Smooth muscle cell (in vitro differentiated cells): Measurements from ENCODE around the gene APOB. TPM values are rescaled to one million over a fixed set of nuclear protein-coding genes. Genes with fewer than 3 reads are reported as not detected.

Source experiments
- DNase-seq: peaks from one replicate; lab custom pipeline; 2025; ENCODE audit not compliant: unreplicated experiment; lab: John Stamatoyannopoulos, UW
- H2AFZ ChIP-seq: fragments of 200-600 bp; sonication (generic); 2 replicates; pipeline ENCODE4 v1.6.0; 2016; ENCODE audit warnings: antibody characterized with exemption, low read depth, mild to moderate bottlenecking
- H3F3A ChIP-seq: fragments of 200-600 bp; sonication (generic); 2 replicates; pipeline ENCODE4 v1.6.0; 2017; ENCODE audit warnings: antibody characterized with exemption, low read depth
- H3K27ac ChIP-seq: fragments of 200-600 bp; sonication (generic); 2 replicates; pipeline ENCODE4 v1.5.1; 2016; ENCODE audit warnings: low read depth, mild to moderate bottlenecking
- H3K27me3 ChIP-seq: fragments of 200-600 bp; sonication (generic); 2 replicates; pipeline ENCODE4 v1.6.1; 2016; ENCODE audit warnings: low read depth, mild to moderate bottlenecking
- H3K36me3 ChIP-seq: fragments of 200-600 bp; sonication (generic); 2 replicates; pipeline ENCODE4 v1.5.1; 2016; ENCODE audit warnings: low read depth
- H3K4me1 ChIP-seq: fragments of 200-600 bp; sonication (generic); 2 replicates; pipeline ENCODE4 v1.5.1; 2016; ENCODE audit warnings: low read depth
- H3K4me2 ChIP-seq: fragments of 200-600 bp; sonication (generic); 2 replicates; pipeline ENCODE4 v1.6.0; 2016; ENCODE audit warnings: mild to moderate bottlenecking
- H3K4me3 ChIP-seq: fragments of 200-600 bp; sonication (generic); 2 replicates; pipeline ENCODE4 v1.5.1; 2016; ENCODE audit warnings: mild to moderate bottlenecking
- H3K79me2 ChIP-seq: fragments of 200-600 bp; sonication (generic); 2 replicates; pipeline ENCODE4 v1.6.0; 2016; ENCODE audit warnings: low read depth, mild to moderate bottlenecking
- H3K9ac ChIP-seq: fragments of 200-600 bp; sonication (generic); 2 replicates; pipeline ENCODE4 v1.6.0; 2016; ENCODE audit warnings: low read depth
- H3K9me3 ChIP-seq: fragments of 200-600 bp; sonication (generic); replicated peaks from 2 replicates; pipeline ENCODE4 v1.5.1; 2016; ENCODE audit warnings: low read depth
- H4K20me1 ChIP-seq: fragments of 200-600 bp; sonication (generic); 2 replicates; pipeline ENCODE4 v1.6.0; 2016; ENCODE audit warnings: low read depth
- CTCF ChIP-seq: fragments of 200-600 bp; sonication (generic); IDR thresholded peaks from 2 replicates; pipeline ENCODE4 v1.5.1; 2017; ENCODE audit warnings: borderline replicate concordance, mild to moderate bottlenecking, antibody characterized with exemption; ENCODE audit not compliant: insufficient read depth, poor library complexity, severe bottlenecking
- WGBS: methylation state at CpG from one replicate; pipeline ENCODE4 v1.1.7; 2016; ENCODE audit warnings: low lambda C conversion rate; 5-methylcytosine and 5-hydroxymethylcytosine counted together
- polyA plus RNA-seq: library from polyadenylated mRNA; unstranded; fragments of >200 nt; fragmentation: Nextera tagmentation; extraction: Ambion mirVana; gene quantifications from 2 replicates; pipeline ENCODE4 v1.2.1, GENCODE V29; 2016
- total RNA-seq: library from RNA; depleted of rRNA; stranded (reverse); fragments of >200 nt; gene quantifications from 2 replicates; pipeline ENCODE4 v1.2.3, GENCODE V29; 2014

APOB gene
- total and polyA plus RNA-seq, 2 experiments from 2014 or later = under 0.01 to 0.09 TPM

GRCh38 chr2:21034156-21034971, 9.5 kb downstream of the APOB start:
- no peak overlapping the region for H3K9ac ChIP-seq
- no peak overlapping the region for H3K4me2 ChIP-seq
- H3K27ac ChIP-seq = no peak overlapping the region
- 88% methylated on average over 4 of the region's 4 CpGs for WGBS
- H3K79me2 ChIP-seq = no peaks in the 10 kb centered on the region
- no peak for DNase-seq
- no peaks in the 10 kb centered on the region for H3K9me3 ChIP-seq
- no peaks in the 10 kb centered on the region for H3K4me1 ChIP-seq
- H3K36me3 ChIP-seq = no peaks in the 10 kb centered on the region
- H3F3A ChIP-seq = no peaks in the 10 kb centered on the region
- TF ChIP-seq CTCF = no peak
- H2AFZ ChIP-seq = no peak overlapping the region
- H3K27me3 ChIP-seq = peaks cover 18% of the 10 kb centered on the region
- no peaks in the 10 kb centered on the region for H4K20me1 ChIP-seq
- H3K4me3 ChIP-seq = no peak overlapping the region

- Histone ChIP-seq H3F3A (no peaks in the 10 kb centered on the region), H3K36me3 (no peaks in the 10 kb centered on the region), H3K4me1 (no peaks in the 10 kb centered on the region), H3K27ac (no peak overlapping the region), H3K27me3 (peaks cover 22% of the 10 kb centered on the region), H3K4me2 (no peak overlapping the region), H3K9me3 (no peaks in the 10 kb centered on the region), H3K79me2 (no peaks in the 10 kb centered on the region), H4K20me1 (no peaks in the 10 kb centered on the region), H3K4me3 (no peak overlapping the region), H2AFZ (no peak overlapping the region), H3K9ac (no peak overlapping the region)
- DNase-seq = no peak
- TF ChIP-seq CTCF = no peak
- WGBS = 91% methylated on average over 2 of the region's 2 CpGs
Measured at GRCh38 chr2:21033237-21034155, 10.4 kb downstream of the APOB start.

GRCh38 chr2:21032338-21033236, 11.3 kb downstream of the APOB start:
- H3K27me3 ChIP-seq = peaks cover 26% of the 10 kb centered on the region
- no peak overlapping the region for H3K4me3 ChIP-seq
- no peak overlapping the region for H3K27ac ChIP-seq

More at GRCh38 chr2:21032338-21033236, 11.3 kb downstream of the APOB start:
- DNase-seq = no peak
- TF ChIP-seq CTCF = no peak
- no peak overlapping the region for H3K4me2 ChIP-seq
- no peaks in the 10 kb centered on the region for H3K36me3 ChIP-seq
- H3F3A ChIP-seq = no peaks in the 10 kb centered on the region
- no peak overlapping the region for H2AFZ ChIP-seq
- H3K79me2 ChIP-seq = no peaks in the 10 kb centered on the region
- no peaks in the 10 kb centered on the region for H3K9me3 ChIP-seq
- H3K4me1 ChIP-seq = no peaks in the 10 kb centered on the region
- no peak overlapping the region for H3K9ac ChIP-seq
- 92% methylated on average over 14 of the region's 14 CpGs for WGBS
- no peaks in the 10 kb centered on the region for H4K20me1 ChIP-seq
